ENCODE results near the gene SOX10. TPM values are rescaled to one million over a fixed set of nuclear protein-coding genes. Genes with fewer than 3 reads are reported as not detected.

Gene SOX10
- polyA plus RNA-seq, 1 donor from 2014 or later, result not detected

GRCh38 chr22:37942133-37942532 is 42.2 kb downstream of the SOX10 start:
- no peak for TF ChIP-seq EP300 (conservative IDR thresholded peaks at IDR 0.05; ENCODE audit: poor library complexity, severe bottlenecking)
- TF ChIP-seq POLR2AphosphoS5 (IDR thresholded peaks at IDR 0.05), result no peak
- no peak overlapping the region for H3K4me3 ChIP-seq (ENCODE audit: low read length)
- no peak overlapping the region for H2AFZ ChIP-seq (ENCODE audit: low read depth, low read length)
- H3K36me3 ChIP-seq (ENCODE audit: insufficient read depth, low read length), result no peaks in the 10 kb centered on the region
- no peaks in the 10 kb centered on the region for H3K79me2 ChIP-seq (replicated peaks; ENCODE audit: insufficient read depth, low read length)
- no peaks in the 10 kb centered on the region for H4K20me1 ChIP-seq (ENCODE audit: insufficient read depth)
- no peaks in the 10 kb centered on the region for H3K9me3 ChIP-seq (ENCODE audit: low read length)
- no peak overlapping the region for H3K9ac ChIP-seq (ENCODE audit: low read length)
- no peaks in the 10 kb centered on the region for H3K27me3 ChIP-seq (ENCODE audit: insufficient read depth, low read depth, low read length)
- no peak overlapping the region for H3K4me2 ChIP-seq (ENCODE audit: low read length)
- H3K9me2 ChIP-seq (ENCODE audit: insufficient read depth, low read length), result no peaks in the 10 kb centered on the region
- no peak overlapping the region for H3K27ac ChIP-seq (ENCODE audit: low read length)
- H3F3A ChIP-seq (ENCODE audit: insufficient read depth, low read length, poor library complexity, severe bottlenecking), result no peaks in the 10 kb centered on the region

- Histone ChIP-seq H3K4me2 (ENCODE audit: low read length) (no peak overlapping the region), H3F3A (ENCODE audit: insufficient read depth, low read length, poor library complexity, severe bottlenecking) (no peaks in the 10 kb centered on the region), H3K79me2 (replicated peaks; ENCODE audit: insufficient read depth, low read length) (no peaks in the 10 kb centered on the region), H2AFZ (ENCODE audit: low read depth, low read length) (no peak overlapping the region), H3K27me3 (ENCODE audit: insufficient read depth, low read depth, low read length) (no peaks in the 10 kb centered on the region), H3K9me2 (ENCODE audit: insufficient read depth, low read length) (no peaks in the 10 kb centered on the region), H3K27ac (ENCODE audit: low read length) (no peak overlapping the region), H3K4me3 (ENCODE audit: low read length) (no peak overlapping the region), H3K36me3 (ENCODE audit: insufficient read depth, low read length) (no peaks in the 10 kb centered on the region), H3K9ac (ENCODE audit: low read length) (no peak overlapping the region), H3K9me3 (ENCODE audit: low read length) (no peaks in the 10 kb centered on the region), H4K20me1 (ENCODE audit: insufficient read depth) (no peaks in the 10 kb centered on the region)
- TF ChIP-seq EZH2 (IDR thresholded peaks at IDR 0.05; ENCODE audit: borderline replicate concordance, insufficient read depth, low read length, poor library complexity, severe bottlenecking), result no peak
- TF ChIP-seq TAF1 (IDR thresholded peaks at IDR 0.05; ENCODE audit: low read depth), result no peak
- no peak for TF ChIP-seq POLR2AphosphoS5 (IDR thresholded peaks at IDR 0.05)
These were observed 43.5 kb downstream of the SOX10 start for GRCh38 chr22:37940698-37941376.

- H4K20me1 ChIP-seq (ENCODE audit: insufficient read depth), result no peaks in the 10 kb centered on the region
- H3K36me3 ChIP-seq (ENCODE audit: insufficient read depth, low read length), result no peaks in the 10 kb centered on the region
- no peak overlapping the region for H3K4me2 ChIP-seq (ENCODE audit: low read length)
- no peaks in the 10 kb centered on the region for H3K9me2 ChIP-seq (ENCODE audit: insufficient read depth, low read length)
- H3K4me3 ChIP-seq (ENCODE audit: low read length), result no peak overlapping the region
- no peaks in the 10 kb centered on the region for H3F3A ChIP-seq (ENCODE audit: insufficient read depth, low read length, poor library complexity, severe bottlenecking)
- H3K9me3 ChIP-seq (ENCODE audit: low read length), result no peaks in the 10 kb centered on the region
- no peak overlapping the region for H2AFZ ChIP-seq (ENCODE audit: low read depth, low read length)
- no peak overlapping the region for H3K27ac ChIP-seq (ENCODE audit: low read length)
- H3K27me3 ChIP-seq (ENCODE audit: insufficient read depth, low read depth, low read length), result no peaks in the 10 kb centered on the region
- H3K9ac ChIP-seq (ENCODE audit: low read length), result no peak overlapping the region
- H3K79me2 ChIP-seq (replicated peaks; ENCODE audit: insufficient read depth, low read length), result no peaks in the 10 kb centered on the region
- TF ChIP-seq EP300 (conservative IDR thresholded peaks at IDR 0.05; ENCODE audit: poor library complexity, severe bottlenecking), result no peak
- no peak for TF ChIP-seq EZH2 (IDR thresholded peaks at IDR 0.05; ENCODE audit: borderline replicate concordance, insufficient read depth, low read length, poor library complexity, severe bottlenecking)
- TF ChIP-seq REST (IDR thresholded peaks at IDR 0.05; ENCODE audit: borderline replicate concordance), result no peak
- no peak for TF ChIP-seq POLR2AphosphoS5 (IDR thresholded peaks at IDR 0.05)
- peak; percentile 18 for TF ChIP-seq RAD21 (conservative IDR thresholded peaks at IDR 0.05)
- TF ChIP-seq MXI1 (conservative IDR thresholded peaks at IDR 0.05; ENCODE audit: poor library complexity, severe bottlenecking), result no peak
- TF ChIP-seq SMC3 (conservative IDR thresholded peaks at IDR 0.05; ENCODE audit: poor library complexity), result peak; percentile 42
- peak; percentile 66 for TF ChIP-seq CTCF (IDR thresholded peaks at IDR 0.05; ENCODE audit: poor library complexity, severe bottlenecking)
These were observed 50.5 kb downstream of the SOX10 start for GRCh38 chr22:37933711-37934376.

Data from neural cell (in vitro differentiated cells).